ENCODE data around the gene TRIM40.

TRIM40 gene

DNA sequence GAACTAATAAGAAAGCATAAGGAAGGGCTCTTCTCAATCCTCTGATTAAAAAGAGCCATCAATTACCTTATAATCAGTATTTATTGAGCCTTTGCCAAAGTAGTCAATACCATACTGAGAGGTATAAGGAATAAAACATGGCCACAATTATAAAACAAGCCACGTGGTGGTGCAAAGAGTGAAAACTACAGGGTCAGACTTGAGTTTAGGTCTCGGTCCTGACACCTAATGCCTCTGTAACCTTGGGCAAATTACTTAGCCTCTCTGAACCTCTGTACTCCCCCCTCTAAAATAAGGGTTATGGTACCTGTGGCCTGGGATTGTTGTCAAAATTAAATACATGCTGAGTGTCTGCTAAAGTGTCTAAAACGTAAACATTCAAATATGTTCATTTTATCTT is 13.3 kb downstream of the TRIM40 start:
- H3K4me3 ChIP-seq (ENCODE audit: control insufficient read depth, low read depth, low read length): no peak overlapping the region
- DNase-seq (ENCODE audit: low read depth): no peak
- TF ChIP-seq, protein P1, sequence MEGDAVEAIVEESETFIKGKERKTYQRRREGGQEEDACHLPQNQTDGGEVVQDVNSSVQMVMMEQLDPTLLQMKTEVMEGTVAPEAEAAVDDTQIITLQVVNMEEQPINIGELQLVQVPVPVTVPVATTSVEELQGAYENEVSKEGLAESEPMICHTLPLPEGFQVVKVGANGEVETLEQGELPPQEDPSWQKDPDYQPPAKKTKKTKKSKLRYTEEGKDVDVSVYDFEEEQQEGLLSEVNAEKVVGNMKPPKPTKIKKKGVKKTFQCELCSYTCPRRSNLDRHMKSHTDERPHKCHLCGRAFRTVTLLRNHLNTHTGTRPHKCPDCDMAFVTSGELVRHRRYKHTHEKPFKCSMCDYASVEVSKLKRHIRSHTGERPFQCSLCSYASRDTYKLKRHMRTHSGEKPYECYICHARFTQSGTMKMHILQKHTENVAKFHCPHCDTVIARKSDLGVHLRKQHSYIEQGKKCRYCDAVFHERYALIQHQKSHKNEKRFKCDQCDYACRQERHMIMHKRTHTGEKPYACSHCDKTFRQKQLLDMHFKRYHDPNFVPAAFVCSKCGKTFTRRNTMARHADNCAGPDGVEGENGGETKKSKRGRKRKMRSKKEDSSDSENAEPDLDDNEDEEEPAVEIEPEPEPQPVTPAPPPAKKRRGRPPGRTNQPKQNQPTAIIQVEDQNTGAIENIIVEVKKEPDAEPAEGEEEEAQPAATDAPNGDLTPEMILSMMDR (IDR thresholded peaks at IDR 0.05; ENCODE audit: control insufficient read depth, insufficient read depth, low read depth, low read length, missing control alignments): no peak

DNA sequence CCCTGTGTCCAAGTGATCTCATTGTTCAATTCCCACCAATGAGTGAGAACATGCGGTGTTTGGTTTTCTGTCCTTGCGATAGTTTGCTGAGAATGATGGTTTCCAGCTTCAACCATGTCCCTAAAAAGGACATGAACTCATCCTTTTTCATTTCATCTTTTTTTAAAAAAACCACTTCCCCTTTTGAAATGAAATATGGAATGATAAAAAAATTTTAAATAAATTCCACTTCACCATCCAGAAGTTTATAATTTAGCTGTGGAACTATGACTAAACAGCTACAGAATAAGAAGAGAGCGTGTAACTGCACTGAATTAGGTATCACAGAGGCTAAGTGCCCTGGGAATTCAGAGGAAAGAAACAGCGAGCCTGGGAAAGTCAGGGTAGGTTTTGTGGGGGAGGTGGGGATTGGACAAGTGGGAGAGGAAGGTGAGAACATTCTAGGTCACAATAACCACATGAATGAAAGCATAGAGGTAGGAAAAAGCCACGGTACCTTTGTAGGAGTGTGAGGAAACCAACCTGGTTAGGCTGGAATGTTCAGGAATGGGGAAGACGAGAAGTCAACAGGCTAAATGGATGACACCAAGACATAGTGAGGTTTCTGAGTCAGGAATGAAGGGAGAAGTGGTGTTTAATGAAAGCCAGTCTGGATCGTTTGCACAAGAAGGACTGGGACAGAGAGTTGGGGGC is 14.1 kb downstream of the TRIM40 start:
- DNase-seq (ENCODE audit: low read depth): no peak
- TF ChIP-seq, protein P1 (IDR thresholded peaks at IDR 0.05; ENCODE audit: control insufficient read depth, insufficient read depth, low read depth, low read length, missing control alignments): no peak

DNA sequence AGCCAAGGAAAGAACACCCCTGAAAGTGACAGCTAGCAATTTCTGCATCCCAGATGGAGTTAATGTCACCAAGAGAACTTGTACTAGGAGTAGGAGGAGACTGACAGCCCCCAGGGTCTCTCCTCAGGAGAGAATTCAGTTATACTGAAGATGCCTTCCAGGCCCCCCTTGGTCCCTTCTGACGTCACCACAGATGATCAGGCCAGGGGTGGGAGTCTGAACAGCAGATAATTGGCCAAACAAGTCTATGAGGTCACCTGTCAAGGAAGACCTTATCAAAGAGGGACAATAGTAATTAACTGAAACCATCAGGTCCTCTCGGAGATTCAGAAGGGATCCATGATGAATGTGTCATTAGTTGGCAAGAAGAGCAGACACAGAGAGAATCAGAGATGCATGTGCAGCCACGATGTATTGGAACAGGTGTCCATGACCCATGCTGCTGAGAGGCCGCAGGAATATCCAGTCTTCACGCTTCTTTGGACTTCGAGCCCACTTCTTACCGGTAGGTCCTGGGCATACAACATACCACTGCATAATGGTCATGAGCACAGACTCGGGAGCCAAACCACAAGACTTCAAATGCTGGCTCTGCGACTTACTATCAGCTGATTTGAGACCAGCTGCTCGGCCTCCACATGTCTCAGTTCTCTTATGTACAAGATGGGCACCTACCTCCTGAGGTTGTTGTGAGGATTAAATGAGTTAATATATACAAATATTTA is 14.9 kb downstream of the TRIM40 start:
- no peak for DNase-seq (ENCODE audit: low read depth)
- H3K4me3 ChIP-seq (ENCODE audit: control insufficient read depth, low read depth, low read length): no peak overlapping the region
- TF ChIP-seq, protein P1 (IDR thresholded peaks at IDR 0.05; ENCODE audit: control insufficient read depth, insufficient read depth, low read depth, low read length, missing control alignments): no peak

More for the DNA sequence above, 14.1 kb downstream of the TRIM40 start:
- H3K4me3 ChIP-seq (ENCODE audit: control insufficient read depth, low read depth, low read length): no peak overlapping the region

DNA sequence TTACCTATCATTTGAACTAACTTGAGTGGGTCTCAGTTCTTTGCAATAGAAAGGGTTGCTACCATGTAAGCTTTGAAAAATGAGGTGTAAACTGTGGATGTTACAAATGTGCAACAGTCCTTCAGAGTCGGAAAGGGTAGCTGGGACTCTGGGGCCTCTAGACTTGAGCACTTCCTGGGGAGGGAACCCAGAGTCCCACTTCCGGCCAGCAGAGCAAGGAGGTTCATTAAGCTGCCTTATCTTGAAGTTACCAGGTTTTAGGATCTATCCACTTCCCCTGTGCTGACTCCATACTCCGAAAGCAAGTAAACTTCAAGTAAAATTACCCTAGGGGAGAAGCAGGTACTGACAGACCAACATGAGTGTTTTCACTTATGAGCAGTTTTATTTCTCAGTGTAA is 15.6 kb downstream of the TRIM40 start:
- TF ChIP-seq, protein P1 (IDR thresholded peaks at IDR 0.05; ENCODE audit: control insufficient read depth, insufficient read depth, low read depth, low read length, missing control alignments): no peak
- no peak for DNase-seq (ENCODE audit: low read depth)
- no peak overlapping the region for H3K4me3 ChIP-seq (ENCODE audit: control insufficient read depth, low read depth, low read length)

DNA sequence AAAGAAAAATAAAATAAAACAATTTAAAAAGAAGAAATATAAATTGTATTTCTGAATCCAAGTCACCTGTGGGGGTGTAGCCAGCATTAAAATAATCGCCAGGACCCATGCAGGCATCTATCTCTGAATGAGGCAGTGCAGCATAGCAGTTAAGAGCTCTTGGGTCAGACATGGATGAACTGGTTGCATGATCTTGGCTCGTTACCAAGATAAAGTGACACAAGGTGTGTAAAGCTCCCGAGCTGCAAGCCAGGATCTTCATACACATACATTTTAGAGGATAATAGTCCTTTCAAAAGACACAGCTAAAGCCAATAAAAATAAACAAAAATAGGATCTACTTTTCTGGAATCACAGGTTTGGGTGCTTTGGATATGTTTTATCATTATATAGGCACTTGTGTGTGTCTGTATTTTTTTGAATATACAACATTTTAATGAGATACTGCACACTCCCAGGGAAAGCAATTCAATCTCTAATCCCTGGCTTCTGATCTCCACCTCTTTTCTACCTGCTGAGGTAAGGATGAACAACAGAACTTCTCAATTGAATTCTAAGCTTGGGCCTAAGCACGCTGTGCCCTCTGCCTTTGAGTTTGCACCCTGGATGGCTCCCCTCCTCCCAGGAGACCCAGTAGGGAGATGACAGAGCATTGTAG is 16.2 kb downstream of the TRIM40 start:
- DNase-seq (ENCODE audit: low read depth): no peak
- TF ChIP-seq, protein P1 (IDR thresholded peaks at IDR 0.05; ENCODE audit: control insufficient read depth, insufficient read depth, low read depth, low read length, missing control alignments): no peak
- H3K4me3 ChIP-seq (ENCODE audit: control insufficient read depth, low read depth, low read length): no peak overlapping the region

DNA sequence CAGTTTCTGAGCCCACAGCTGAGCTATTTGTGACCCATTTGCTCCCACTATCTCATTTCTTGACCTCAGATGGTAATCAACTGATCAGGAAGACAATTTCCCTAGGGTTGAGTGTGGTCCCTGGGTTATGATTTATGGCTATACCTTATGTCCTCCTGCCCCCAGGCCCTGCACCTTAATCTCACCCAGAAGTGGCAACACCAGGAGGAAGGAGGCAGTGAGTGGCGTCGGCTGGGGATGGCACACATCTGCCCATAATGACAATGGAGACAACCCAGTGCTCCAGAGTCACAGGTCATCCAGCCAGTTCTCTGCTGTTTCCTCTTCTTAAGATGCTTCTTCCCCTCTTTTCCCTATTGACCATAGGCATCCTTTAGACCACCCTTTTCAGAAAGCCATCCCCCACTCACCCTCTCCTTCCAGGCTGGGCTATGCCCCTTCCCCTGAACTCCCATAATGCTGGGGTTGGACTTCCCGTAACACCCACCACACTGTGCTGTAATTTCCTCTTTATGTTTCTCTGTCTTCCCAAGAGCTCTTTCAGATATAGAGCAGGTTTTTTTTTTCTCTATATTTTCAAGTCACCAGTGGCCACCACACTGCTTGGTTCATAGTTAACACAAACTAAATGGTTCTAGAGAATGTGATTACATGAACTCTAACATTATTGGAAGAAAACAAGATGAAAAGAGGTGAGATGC is 17.1 kb downstream of the TRIM40 start:
- TF ChIP-seq, protein P1 (IDR thresholded peaks at IDR 0.05; ENCODE audit: control insufficient read depth, insufficient read depth, low read depth, low read length, missing control alignments): no peak
- H3K4me3 ChIP-seq (ENCODE audit: control insufficient read depth, low read depth, low read length): no peak overlapping the region
- DNase-seq (ENCODE audit: low read depth): no peak
